GM23338 (cell line): ENCODE results near the gene COL16A1. TPM values are rescaled to one million over a fixed set of nuclear protein-coding genes. Genes with fewer than 3 reads are reported as not detected.

Experiments used
- ATAC-seq: fragments of 200-7000 bp; cut with Tn5 transposase; 3 replicates; pipeline ENCODE4 v1.9.1; 2020
- DNase-seq: peaks from one replicate; pipeline ENCODE4 v3.0.0-alpha.2; 2015; ENCODE audit warnings: low spot score
- H2AFZ ChIP-seq: fragments of 200-600 bp; sonication (generic); 2 replicates; pipeline ENCODE4 v1.8.0; 2016; ENCODE audit warnings: antibody characterized with exemption, mild to moderate bottlenecking, moderate library complexity
- H3F3A ChIP-seq: fragments of 200-600 bp; sonication (generic); replicated peaks from 2 replicates; pipeline ENCODE4 v1.8.0; 2017; ENCODE audit warnings: antibody characterized with exemption, mixed run types, low read depth
- H3K27ac ChIP-seq: fragments of 200-600 bp; sonication (generic); 2 replicates; pipeline ENCODE4 v1.6.1; 2016; ENCODE audit warnings: low read depth
- H3K27me3 ChIP-seq: fragments of 200-600 bp; sonication (generic); 2 replicates; pipeline ENCODE4 v1.8.0; 2016; ENCODE audit warnings: mild to moderate bottlenecking, mixed run types, moderate library complexity; ENCODE audit not compliant: insufficient read depth
- H3K36me3 ChIP-seq: fragments of 200-600 bp; sonication (generic); 2 replicates; pipeline ENCODE4 v1.8.0; 2016; ENCODE audit warnings: mild to moderate bottlenecking; ENCODE audit not compliant: insufficient read depth
- H3K4me1 ChIP-seq: fragments of 200-600 bp; sonication (generic); 2 replicates; pipeline ENCODE4 v1.8.0; 2016; ENCODE audit warnings: mild to moderate bottlenecking, moderate library complexity; ENCODE audit not compliant: insufficient read depth
- H3K4me2 ChIP-seq: fragments of 200-600 bp; sonication (generic); 2 replicates; pipeline ENCODE4 v1.7.1; 2017; ENCODE audit warnings: mixed run types
- H3K4me3 ChIP-seq: fragments of 200-600 bp; sonication (generic); 2 replicates; pipeline ENCODE4 v1.6.1; 2016; ENCODE audit warnings: mixed run types
- H3K79me2 ChIP-seq: fragments of 200-600 bp; sonication (generic); replicated peaks from 2 replicates; pipeline ENCODE4 v1.8.0; 2017; ENCODE audit warnings: mild to moderate bottlenecking; ENCODE audit not compliant: insufficient read depth
- H3K9me2 ChIP-seq: fragments of 200-600 bp; sonication (generic); 2 replicates; pipeline ENCODE4 v1.8.0; 2017; ENCODE audit not compliant: insufficient read depth
- H4K20me1 ChIP-seq: fragments of 200-600 bp; sonication (generic); replicated peaks from 2 replicates; pipeline ENCODE4 v1.8.0; 2017; ENCODE audit warnings: mild to moderate bottlenecking; ENCODE audit not compliant: insufficient read depth
- H3K27ac Mint-ChIP-seq: 2 replicates; pipeline ENCODE4 v1.8.0; 2020; ENCODE audit warnings: inconsistent platforms, mild to moderate bottlenecking, moderate library complexity, mixed read lengths
- H3K27me3 Mint-ChIP-seq: 3 replicates; pipeline ENCODE4 v1.8.0; 2022; ENCODE audit warnings: low read depth, mild to moderate bottlenecking, moderate library complexity, mixed read lengths, inconsistent platforms; ENCODE audit not compliant: insufficient read depth, poor library complexity
- H3K36me3 Mint-ChIP-seq: 3 replicates; pipeline ENCODE4 v1.8.0; 2021; ENCODE audit warnings: low read depth, mild to moderate bottlenecking, inconsistent platforms, moderate library complexity, mixed read lengths
- H3K4me1 Mint-ChIP-seq: 3 replicates; pipeline ENCODE4 v1.8.0; 2020; ENCODE audit warnings: mild to moderate bottlenecking, inconsistent platforms, mixed read lengths
- H3K4me3 Mint-ChIP-seq: 3 replicates; pipeline ENCODE4 v1.8.0; 2021; ENCODE audit warnings: moderate library complexity, mild to moderate bottlenecking, inconsistent platforms, mixed read lengths
- H3K9me3 Mint-ChIP-seq: 3 replicates; pipeline ENCODE4 v1.8.0; 2020; ENCODE audit warnings: moderate library complexity, mild to moderate bottlenecking, inconsistent platforms, mixed read lengths
- CREB1 ChIP-seq: fragments of 250-450 bp; sonication (Bioruptor Pico); IDR thresholded peaks from 2 replicates; pipeline ENCODE4 v1.5.0; 2020; ENCODE audit warnings: low read depth, mild to moderate bottlenecking, moderate library complexity
- CTCF ChIP-seq, 2 experiments: fragments of 200-600 bp in 1 of 2; sonication (generic) in 1 of 2; conservative IDR thresholded peaks; 2 replicates each; pipeline versions ENCODE4 v1.5.1 to v1.6.1; 2016 to 2017; ENCODE audit warnings: antibody characterized with exemption in 2 of 2, low read depth in 2 of 2, mild to moderate bottlenecking in 2 of 2, moderate library complexity in 1 of 2
- EZH2 ChIP-seq: fragments of 200-600 bp; sonication (generic); IDR thresholded peaks from one replicate; pipeline ENCODE4 v1.8.0; 2017; ENCODE audit warnings: antibody characterized with exemption, mild to moderate bottlenecking, low read depth; ENCODE audit not compliant: unreplicated experiment
- EZH2phosphoT487 ChIP-seq: fragments of 200-600 bp; sonication (generic); IDR thresholded peaks from one replicate; pipeline ENCODE4 v1.8.1; 2018; ENCODE audit warnings: antibody characterized with exemption; ENCODE audit not compliant: unreplicated experiment
- JUNB ChIP-seq: IDR thresholded peaks from one replicate; pipeline ENCODE4 v1.6.1; 2016; ENCODE audit warnings: antibody characterized with exemption; ENCODE audit not compliant: unreplicated experiment
- NANOG ChIP-seq: IDR thresholded peaks from 2 replicates; pipeline ENCODE4 v1.6.1; 2016; ENCODE audit warnings: antibody characterized with exemption, borderline replicate concordance
- POLR2AphosphoS5 ChIP-seq: IDR thresholded peaks from 2 replicates; pipeline ENCODE4 v1.6.1; 2016; ENCODE audit warnings: antibody characterized with exemption, low read depth
- REST ChIP-seq: IDR thresholded peaks from one replicate; pipeline ENCODE4 v1.6.1; 2018; ENCODE audit warnings: antibody characterized with exemption; ENCODE audit not compliant: unreplicated experiment
- STAT1 ChIP-seq: IDR thresholded peaks from one replicate; pipeline ENCODE4 v1.6.1; 2016; ENCODE audit warnings: antibody characterized with exemption; ENCODE audit not compliant: unreplicated experiment
- ZNF331 ChIP-seq: fragments of 250-450 bp; sonication (Bioruptor Pico); IDR thresholded peaks from 2 replicates; pipeline ENCODE4 v1.5.0; 2020; ENCODE audit warnings: low read depth, mild to moderate bottlenecking, moderate library complexity
- polyA plus RNA-seq: library from polyadenylated mRNA; unstranded; fragments of >200 nt; fragmentation: Nextera tagmentation; extraction: Ambion mirVana; gene quantifications from 2 replicates; pipeline ENCODE4 v1.2.1, GENCODE V29; 2016
- total RNA-seq: library from RNA; depleted of rRNA; stranded (reverse); fragments of >200 nt; shearing (Covaris generic); gene quantifications from 2 replicates; pipeline ENCODE4 v1.2.3, GENCODE V29; 2014
- TF ChIP-seq, protein P1 (sequence below): IDR thresholded peaks from 2 replicates; pipeline ENCODE4 v1.6.1; 2016; ENCODE audit warnings: antibody characterized with exemption

COL16A1 gene
- total and polyA plus RNA-seq, 2 experiments from 2014 or later, result 4.2 to 13.2 TPM

DNA sequence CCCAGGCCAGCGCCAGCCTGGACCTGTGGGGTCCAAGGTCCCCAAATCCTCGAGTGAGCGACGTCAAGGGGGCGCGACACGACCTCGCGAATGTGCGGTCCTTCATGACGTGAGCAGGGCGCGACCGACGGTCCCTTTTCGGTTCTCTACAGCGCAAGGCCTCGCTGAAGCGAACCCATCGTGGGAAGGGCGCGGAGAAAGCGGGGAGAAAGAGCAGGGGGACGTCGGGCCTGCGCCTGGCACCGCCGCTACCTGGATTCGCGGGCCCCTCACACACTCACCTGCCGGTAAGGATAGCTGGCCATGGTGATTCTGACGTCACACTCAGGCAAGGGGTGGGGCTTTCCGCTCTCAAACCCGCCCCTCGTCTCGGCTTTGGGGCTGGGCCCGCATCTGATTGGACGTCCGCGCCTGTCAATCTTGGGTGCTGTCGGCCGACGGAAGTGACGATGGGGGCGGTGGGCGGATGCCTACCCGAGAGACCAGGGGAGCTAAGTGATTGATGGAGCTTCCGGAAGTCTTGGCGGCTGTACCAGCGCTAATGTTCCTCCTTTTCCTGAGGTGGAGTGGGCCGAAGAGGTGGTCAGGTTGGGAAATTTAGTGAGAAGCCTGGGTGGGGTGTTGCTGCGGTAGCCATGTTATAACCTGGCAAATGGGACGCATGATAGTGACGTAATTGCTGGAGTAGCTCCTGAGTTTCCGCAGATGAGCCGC lies 59.1 kb downstream of the COL16A1 start, which contains the start of gene PEF1:
Gene PEF1, minus strand, starts transcription at position 317 of the 714 bp plus-strand sequence. Its CDS starts 12 bp downstream, at position 305.
- Histone ChIP-seq H3K4me3 (peak within 1 kb of the TSS; percentile 78), H4K20me1 (no peaks in the 10 kb centered on the region), H3K27ac (peak within 1 kb of the TSS; percentile 97), H3K79me2 (peaks cover 46% of the 10 kb centered on the region), H3K4me1 (peaks cover 36% of the 10 kb centered on the region), H3F3A (peaks cover 8% of the 10 kb centered on the region; the same call in 1 of the 2 replicates), H2AFZ (peak within 1 kb of the TSS; percentile 85), H3K36me3 (no peaks in the 10 kb centered on the region), H3K4me2 (peak within 1 kb of the TSS; percentile 93), H3K27me3 (no peaks in the 10 kb centered on the region), H3K9me2 (no peaks in the 10 kb centered on the region)
- Mint-ChIP-seq H3K4me1 (peaks cover 13% of the 10 kb centered on the region; the same call in 2 of the 3 replicates), H3K4me3 (peak within 1 kb of the TSS; percentile 95), H3K36me3 (no peaks in the 10 kb centered on the region), H3K27me3 (peaks cover 10% of the 10 kb centered on the region), H3K9me3 (no peaks in the 10 kb centered on the region; the same call in 2 of the 3 replicates), H3K27ac (peak within 1 kb of the TSS; percentile 100)
- DNase-seq (peak; percentile 99), ATAC-seq (peak; percentile 81)
- peak; percentile 99 for TF ChIP-seq CREB1 (CRISPR knock-in tag)
- TF ChIP-seq STAT1, result no peak
- TF ChIP-seq REST, result peak; percentile 4
- TF ChIP-seq, protein P1, sequence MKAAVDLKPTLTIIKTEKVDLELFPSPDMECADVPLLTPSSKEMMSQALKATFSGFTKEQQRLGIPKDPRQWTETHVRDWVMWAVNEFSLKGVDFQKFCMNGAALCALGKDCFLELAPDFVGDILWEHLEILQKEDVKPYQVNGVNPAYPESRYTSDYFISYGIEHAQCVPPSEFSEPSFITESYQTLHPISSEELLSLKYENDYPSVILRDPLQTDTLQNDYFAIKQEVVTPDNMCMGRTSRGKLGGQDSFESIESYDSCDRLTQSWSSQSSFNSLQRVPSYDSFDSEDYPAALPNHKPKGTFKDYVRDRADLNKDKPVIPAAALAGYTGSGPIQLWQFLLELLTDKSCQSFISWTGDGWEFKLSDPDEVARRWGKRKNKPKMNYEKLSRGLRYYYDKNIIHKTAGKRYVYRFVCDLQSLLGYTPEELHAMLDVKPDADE, result peak; percentile 66
- peak; percentile 84 for TF ChIP-seq POLR2AphosphoS5

- H3K27me3 ChIP-seq, result no peaks in the 10 kb centered on the region
- H3K9me2 ChIP-seq, result no peaks in the 10 kb centered on the region
- Mint-ChIP-seq H3K4me1 (peaks cover 13% of the 10 kb centered on the region; the same call in 2 of the 3 replicates), H3K36me3 (no peaks in the 10 kb centered on the region), H3K27ac (peak overlapping the region; percentile 100), H3K9me3 (no peaks in the 10 kb centered on the region; the same call in 2 of the 3 replicates), H3K27me3 (peaks cover 10% of the 10 kb centered on the region), H3K4me3 (peak overlapping the region; percentile 95)
- H3K4me2 ChIP-seq, result peak overlapping the region; percentile 93
- H3K79me2 ChIP-seq, result peaks cover 51% of the 10 kb centered on the region
- no peak for DNase-seq
- H3F3A ChIP-seq, result peaks cover 8% of the 10 kb centered on the region; the same call in 1 of the 2 replicates
- H2AFZ ChIP-seq, result no peak overlapping the region
- peaks cover 36% of the 10 kb centered on the region for H3K4me1 ChIP-seq
- no peaks in the 10 kb centered on the region for H3K36me3 ChIP-seq
- H3K27ac ChIP-seq, result peak overlapping the region; percentile 97
- no peaks in the 10 kb centered on the region for H4K20me1 ChIP-seq
- no peak for ATAC-seq
- peak overlapping the region; percentile 78 for H3K4me3 ChIP-seq
- no peak for TF ChIP-seq NANOG
- no peak for TF ChIP-seq EZH2
- TF ChIP-seq REST, result no peak
- no peak for TF ChIP-seq JUNB
- no peak for TF ChIP-seq CTCF (conservative IDR thresholded peaks at IDR 0.05; ENCODE audit: low read depth in 2 of 2)
- no peak for TF ChIP-seq STAT1
- no peak for TF ChIP-seq ZNF331
- no peak for TF ChIP-seq EZH2phosphoT487
- no peak for TF ChIP-seq POLR2AphosphoS5
Observed at GRCh38 chr1:31643976-31644559, 59.7 kb downstream of the COL16A1 start.
